ENCODE measurements around the gene LRBA.

Gene LRBA

GRCh38 chr4:150739591-150739990 is 275.5 kb downstream of the LRBA start:
- TF ChIP-seq CTCF (conservative IDR thresholded peaks at IDR 0.05; ENCODE audit: low read depth, low read length), result no peak
- no peak for DNase-seq (ENCODE audit: low read depth)

GRCh38 chr4:150725957-150726523 is 289.0 kb downstream of the LRBA start:
- DNase-seq (ENCODE audit: low read depth), result no peak
- no peak for TF ChIP-seq CTCF (conservative IDR thresholded peaks at IDR 0.05; ENCODE audit: low read depth, low read length)
- H3K4me3 ChIP-seq (ENCODE audit: low read length), result no peak overlapping the region

More at GRCh38 chr4:150739591-150739990, 275.5 kb downstream of the LRBA start:
- H3K4me3 ChIP-seq (ENCODE audit: low read length), result no peak overlapping the region

- no peak overlapping the region for H3K4me3 ChIP-seq (ENCODE audit: low read length)
- no peak for TF ChIP-seq CTCF (conservative IDR thresholded peaks at IDR 0.05; ENCODE audit: low read depth, low read length)
- DNase-seq (ENCODE audit: low read depth), result no peak
Observed at GRCh38 chr4:150723727-150724411, 291.2 kb downstream of the LRBA start.

- peak; percentile 3 for DNase-seq (ENCODE audit: low read depth)
- TF ChIP-seq CTCF (conservative IDR thresholded peaks at IDR 0.05; ENCODE audit: low read depth, low read length), result peak; percentile 21
- no peak overlapping the region for H3K4me3 ChIP-seq (ENCODE audit: low read length)
Observed at GRCh38 chr4:150722908-150723362, 292.1 kb downstream of the LRBA start.

- DNase-seq (ENCODE audit: low read depth), result no peak
- no peak overlapping the region for H3K4me3 ChIP-seq (ENCODE audit: low read length)
- TF ChIP-seq CTCF (conservative IDR thresholded peaks at IDR 0.05; ENCODE audit: low read depth, low read length), result no peak
Observed at GRCh38 chr4:150720973-150721518, 294.0 kb downstream of the LRBA start.

- H3K4me3 ChIP-seq (ENCODE audit: low read length), result no peak overlapping the region
- DNase-seq (ENCODE audit: low read depth), result no peak
- no peak for TF ChIP-seq CTCF (conservative IDR thresholded peaks at IDR 0.05; ENCODE audit: low read depth, low read length)
Observed at GRCh38 chr4:150717952-150718351, 297.1 kb downstream of the LRBA start.
